Measurements from ENCODE around the gene RAET1E.

Gene RAET1E

DNA sequence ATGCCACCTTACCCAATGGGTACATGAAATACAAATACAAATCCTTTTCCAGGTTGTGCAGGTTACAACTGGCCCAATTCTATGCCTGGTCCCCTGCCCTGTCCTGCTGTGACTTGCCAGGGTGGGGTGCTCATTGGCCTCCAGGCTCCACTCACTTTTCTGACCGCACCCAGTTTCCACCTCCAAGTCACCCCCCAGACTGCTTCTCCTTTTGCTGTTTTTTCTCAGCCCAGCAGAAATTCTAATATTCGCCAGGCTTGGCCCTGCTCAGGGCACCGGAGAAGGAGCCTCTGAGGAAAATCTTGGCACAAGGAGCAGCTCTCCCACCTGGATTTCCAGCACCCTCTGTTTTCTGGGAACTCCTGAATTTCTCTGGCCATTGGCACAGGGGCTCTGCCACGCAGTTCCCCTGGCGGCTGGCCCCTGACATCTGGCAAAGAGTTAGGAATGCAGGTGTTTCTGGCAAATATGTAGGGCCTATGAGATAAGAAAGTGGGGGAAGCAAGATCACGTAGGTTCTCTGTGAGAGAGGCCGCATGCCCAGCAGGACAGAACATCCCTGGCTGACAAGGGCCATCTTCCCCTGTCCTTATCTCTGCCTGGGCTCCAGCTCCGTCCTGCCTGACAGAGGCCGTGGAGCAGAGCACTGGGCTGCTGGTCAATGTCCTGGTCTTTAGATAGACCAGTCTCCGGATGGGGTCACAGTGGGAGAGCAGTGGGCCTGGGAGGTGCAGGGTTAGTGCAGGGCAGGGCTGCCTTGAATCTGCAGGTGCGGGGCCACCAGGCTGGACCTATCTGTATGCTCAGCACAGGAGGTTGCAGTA is 2.9 kb upstream of the RAET1E start:
- no peak for DNase-seq (ENCODE audit: low read depth)
- no peak overlapping the region for H3K4me3 ChIP-seq (ENCODE audit: control insufficient read depth, low read depth, low read length)

DNA sequence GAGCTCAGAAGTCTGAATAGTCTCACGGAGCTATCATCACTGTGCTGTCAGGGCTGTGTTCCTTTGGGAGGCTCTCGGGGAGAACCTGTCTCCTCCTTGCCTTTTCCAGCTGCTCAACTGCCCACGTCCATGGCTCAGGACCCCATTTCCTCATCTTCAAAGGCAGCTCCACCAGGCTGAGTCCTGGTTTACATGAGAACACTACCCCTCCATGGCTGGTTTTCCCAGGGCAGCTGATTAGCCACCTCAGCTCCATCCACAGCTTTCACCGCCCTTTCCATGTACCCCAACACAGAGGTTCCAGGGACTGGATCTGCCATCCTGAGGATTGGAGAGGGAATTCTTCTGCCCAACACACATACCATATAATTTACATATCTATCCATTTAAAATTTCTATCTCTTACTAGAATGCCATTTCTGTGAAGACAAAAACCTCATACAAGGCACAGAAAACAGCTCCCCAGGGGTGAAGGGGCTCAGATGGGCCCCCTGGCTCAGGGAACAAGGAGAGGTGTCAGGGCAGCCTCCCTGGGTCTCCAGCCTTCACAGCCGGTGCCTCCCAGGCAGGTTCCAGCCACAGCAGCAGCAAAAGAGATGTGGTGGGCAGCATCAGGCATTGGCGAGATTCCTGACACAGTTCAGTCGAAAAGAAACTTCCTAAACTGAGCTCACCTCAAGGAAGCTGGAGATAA is 2.2 kb upstream of the RAET1E start:
- H3K4me3 ChIP-seq (ENCODE audit: control insufficient read depth, low read depth, low read length): no peak overlapping the region
- no peak for TF ChIP-seq CTCF (conservative IDR thresholded peaks at IDR 0.05; ENCODE audit: control insufficient read depth, insufficient read depth, low read depth, low read length)
- DNase-seq (ENCODE audit: low read depth): no peak

More for the DNA sequence above, 2.9 kb upstream of the RAET1E start:
- TF ChIP-seq CTCF (conservative IDR thresholded peaks at IDR 0.05; ENCODE audit: control insufficient read depth, insufficient read depth, low read depth, low read length): no peak

DNA sequence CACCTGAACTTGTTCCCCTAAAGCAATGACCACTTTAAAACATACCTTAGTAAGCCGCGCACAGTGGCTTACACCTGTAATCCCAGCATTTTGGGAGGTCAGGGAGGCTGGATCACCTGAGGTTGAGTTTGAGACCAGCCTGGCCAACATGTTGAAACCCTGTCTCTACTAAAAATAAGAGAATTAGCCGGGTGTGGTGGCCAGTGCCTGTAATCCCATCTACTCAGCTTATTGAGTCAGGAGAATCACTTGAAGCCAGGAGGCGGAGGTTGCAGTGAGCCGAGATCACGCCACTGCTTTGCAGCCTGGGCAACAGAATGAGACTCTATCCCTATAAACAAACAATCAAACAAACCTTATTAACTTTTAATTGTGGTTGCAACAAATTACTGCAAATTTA is 1.6 kb upstream of the RAET1E start:
- DNase-seq (ENCODE audit: low read depth): no peak
- TF ChIP-seq CTCF (conservative IDR thresholded peaks at IDR 0.05; ENCODE audit: control insufficient read depth, insufficient read depth, low read depth, low read length): no peak
- H3K4me3 ChIP-seq (ENCODE audit: control insufficient read depth, low read depth, low read length): no peak overlapping the region

- H3K4me3 ChIP-seq (ENCODE audit: control insufficient read depth, low read depth, low read length): no peak overlapping the region
- no peak for TF ChIP-seq CTCF (conservative IDR thresholded peaks at IDR 0.05; ENCODE audit: control insufficient read depth, insufficient read depth, low read depth, low read length)
- no peak for DNase-seq (ENCODE audit: low read depth)
Observed at GRCh38 chr6:149898966-149899365, 1.1 kb upstream of the RAET1E start.

GRCh38 chr6:149897015-149897697 is 757 bp downstream of the RAET1E start:
- TF ChIP-seq CTCF (conservative IDR thresholded peaks at IDR 0.05; ENCODE audit: control insufficient read depth, insufficient read depth, low read depth, low read length): no peak
- peak; percentile 94 for DNase-seq (ENCODE audit: low read depth)
- H3K4me3 ChIP-seq (ENCODE audit: control insufficient read depth, low read depth, low read length): peak overlapping the region; percentile 12

DNA sequence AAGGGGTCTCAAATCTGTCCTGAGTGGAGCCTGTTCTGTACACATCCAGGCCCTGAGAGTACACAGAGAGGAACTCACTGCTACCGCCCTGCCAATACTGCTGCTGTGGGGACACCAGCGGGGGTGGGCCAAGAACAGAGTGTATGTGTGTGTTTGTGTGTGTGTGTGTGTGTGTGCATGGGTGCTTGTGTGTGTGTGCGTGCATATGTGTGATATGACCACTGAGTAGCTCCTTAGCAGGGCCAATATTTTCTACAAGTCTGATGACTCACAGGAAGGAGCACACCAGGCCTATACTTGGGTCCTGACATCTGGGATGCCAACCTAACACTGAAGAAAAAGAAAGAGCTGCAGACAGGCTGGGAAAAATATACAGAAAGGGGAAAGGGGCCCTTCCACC is 1.4 kb downstream of the RAET1E start:
- TF ChIP-seq CTCF (conservative IDR thresholded peaks at IDR 0.05; ENCODE audit: control insufficient read depth, insufficient read depth, low read depth, low read length): no peak
- DNase-seq (ENCODE audit: low read depth): peak; percentile 58
- no peak overlapping the region for H3K4me3 ChIP-seq (ENCODE audit: control insufficient read depth, low read depth, low read length)

Data from fibroblast of mammary gland (primary cell).